ENCODE results near the gene TMEM59.

- no peak for TF ChIP-seq EZH2 (IDR thresholded peaks at IDR 0.05; ENCODE audit: low read length)
- TF ChIP-seq, protein P1, sequence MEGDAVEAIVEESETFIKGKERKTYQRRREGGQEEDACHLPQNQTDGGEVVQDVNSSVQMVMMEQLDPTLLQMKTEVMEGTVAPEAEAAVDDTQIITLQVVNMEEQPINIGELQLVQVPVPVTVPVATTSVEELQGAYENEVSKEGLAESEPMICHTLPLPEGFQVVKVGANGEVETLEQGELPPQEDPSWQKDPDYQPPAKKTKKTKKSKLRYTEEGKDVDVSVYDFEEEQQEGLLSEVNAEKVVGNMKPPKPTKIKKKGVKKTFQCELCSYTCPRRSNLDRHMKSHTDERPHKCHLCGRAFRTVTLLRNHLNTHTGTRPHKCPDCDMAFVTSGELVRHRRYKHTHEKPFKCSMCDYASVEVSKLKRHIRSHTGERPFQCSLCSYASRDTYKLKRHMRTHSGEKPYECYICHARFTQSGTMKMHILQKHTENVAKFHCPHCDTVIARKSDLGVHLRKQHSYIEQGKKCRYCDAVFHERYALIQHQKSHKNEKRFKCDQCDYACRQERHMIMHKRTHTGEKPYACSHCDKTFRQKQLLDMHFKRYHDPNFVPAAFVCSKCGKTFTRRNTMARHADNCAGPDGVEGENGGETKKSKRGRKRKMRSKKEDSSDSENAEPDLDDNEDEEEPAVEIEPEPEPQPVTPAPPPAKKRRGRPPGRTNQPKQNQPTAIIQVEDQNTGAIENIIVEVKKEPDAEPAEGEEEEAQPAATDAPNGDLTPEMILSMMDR (optimal IDR thresholded peaks at IDR 0.05 in 1 of 3, IDR thresholded peaks at IDR 0.05 in 1 of 3, conservative IDR thresholded peaks at IDR 0.05 in 1 of 3; ENCODE audit: extremely low read depth in 1 of 3, insufficient read depth in 2 of 3, low read length in 3 of 3) = no peak
Measured at GRCh38 chr1:53987880-53988279, 65.1 kb downstream of the TMEM59 start.

Measured in keratinocyte (primary cell).